GM23338 (cell line): Measurements from ENCODE around the gene MLC1.

ENCODE experiments used
- CREB1 ChIP-seq: fragments of 250-450 bp; sonication (Bioruptor Pico); IDR thresholded peaks from 2 replicates; pipeline ENCODE4 v1.5.0; 2020; ENCODE audit warnings: low read depth, mild to moderate bottlenecking, moderate library complexity
- EZH2 ChIP-seq: fragments of 200-600 bp; sonication (generic); IDR thresholded peaks from one replicate; pipeline ENCODE4 v1.8.0; 2017; ENCODE audit warnings: antibody characterized with exemption, mild to moderate bottlenecking, low read depth; ENCODE audit not compliant: unreplicated experiment
- EZH2phosphoT487 ChIP-seq: fragments of 200-600 bp; sonication (generic); IDR thresholded peaks from one replicate; pipeline ENCODE4 v1.8.1; 2018; ENCODE audit warnings: antibody characterized with exemption; ENCODE audit not compliant: unreplicated experiment
- NANOG ChIP-seq: IDR thresholded peaks from 2 replicates; pipeline ENCODE4 v1.6.1; 2016; ENCODE audit warnings: antibody characterized with exemption, borderline replicate concordance
- POLR2AphosphoS5 ChIP-seq: IDR thresholded peaks from 2 replicates; pipeline ENCODE4 v1.6.1; 2016; ENCODE audit warnings: antibody characterized with exemption, low read depth
- REST ChIP-seq: IDR thresholded peaks from one replicate; pipeline ENCODE4 v1.6.1; 2018; ENCODE audit warnings: antibody characterized with exemption; ENCODE audit not compliant: unreplicated experiment
- TF ChIP-seq, protein P1 (sequence below), 2 experiments: fragments of 200-600 bp in 1 of 2; sonication (generic) in 1 of 2; conservative IDR thresholded peaks; 2 replicates each; pipeline versions ENCODE4 v1.5.1 to v1.6.1; 2016 to 2017; ENCODE audit warnings: antibody characterized with exemption in 2 of 2, low read depth in 2 of 2, mild to moderate bottlenecking in 2 of 2, moderate library complexity in 1 of 2

- TF ChIP-seq, protein P1, sequence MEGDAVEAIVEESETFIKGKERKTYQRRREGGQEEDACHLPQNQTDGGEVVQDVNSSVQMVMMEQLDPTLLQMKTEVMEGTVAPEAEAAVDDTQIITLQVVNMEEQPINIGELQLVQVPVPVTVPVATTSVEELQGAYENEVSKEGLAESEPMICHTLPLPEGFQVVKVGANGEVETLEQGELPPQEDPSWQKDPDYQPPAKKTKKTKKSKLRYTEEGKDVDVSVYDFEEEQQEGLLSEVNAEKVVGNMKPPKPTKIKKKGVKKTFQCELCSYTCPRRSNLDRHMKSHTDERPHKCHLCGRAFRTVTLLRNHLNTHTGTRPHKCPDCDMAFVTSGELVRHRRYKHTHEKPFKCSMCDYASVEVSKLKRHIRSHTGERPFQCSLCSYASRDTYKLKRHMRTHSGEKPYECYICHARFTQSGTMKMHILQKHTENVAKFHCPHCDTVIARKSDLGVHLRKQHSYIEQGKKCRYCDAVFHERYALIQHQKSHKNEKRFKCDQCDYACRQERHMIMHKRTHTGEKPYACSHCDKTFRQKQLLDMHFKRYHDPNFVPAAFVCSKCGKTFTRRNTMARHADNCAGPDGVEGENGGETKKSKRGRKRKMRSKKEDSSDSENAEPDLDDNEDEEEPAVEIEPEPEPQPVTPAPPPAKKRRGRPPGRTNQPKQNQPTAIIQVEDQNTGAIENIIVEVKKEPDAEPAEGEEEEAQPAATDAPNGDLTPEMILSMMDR (conservative IDR thresholded peaks at IDR 0.05; ENCODE audit: low read depth in 2 of 2): no peak
- no peak for TF ChIP-seq NANOG
- no peak for TF ChIP-seq POLR2AphosphoS5
- no peak for TF ChIP-seq EZH2phosphoT487
- TF ChIP-seq EZH2: no peak
- no peak for TF ChIP-seq CREB1 (CRISPR knock-in tag)
- no peak for TF ChIP-seq REST
These were observed 44.0 kb upstream of the MLC1 start for GRCh38 chr22:50129121-50129736.
